Measurements from ENCODE around the gene GNS. TPM values are rescaled to one million over a fixed set of nuclear protein-coding genes. Genes with fewer than 3 reads are reported as not detected.
A peak's percentile ranks its signal among the peaks of the same experiment; 100 is the strongest.

The GNS gene
- total RNA-seq, 4 donors from 2014 or later: 18.9 to 55.5 (median 35.5) TPM

DNA sequence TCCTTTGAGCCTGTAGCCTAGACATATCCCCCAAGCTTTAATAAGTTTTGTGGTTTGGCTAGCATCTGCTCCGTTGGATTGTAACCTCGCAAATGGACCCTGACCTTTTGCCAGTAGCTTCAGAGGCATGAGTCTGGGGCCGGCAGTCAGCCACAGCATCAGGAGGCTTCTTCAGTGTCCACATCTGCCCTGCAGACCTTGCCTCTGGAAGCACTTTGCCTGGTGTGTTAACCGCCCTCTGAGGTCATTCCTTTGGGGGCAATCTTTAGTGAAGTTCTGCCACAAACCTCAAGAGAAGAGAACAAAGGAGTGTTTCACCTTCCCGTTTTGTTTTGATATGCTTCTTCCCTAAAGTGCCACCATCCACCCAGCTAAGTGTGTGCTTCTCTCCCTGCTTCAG lies 71.4 kb downstream of the GNS start:
- peaks cover 0 to 26% (median 8%) of the 10 kb centered on the region in 3 donors for H3K4me1 ChIP-seq
- H3K36me3 ChIP-seq: peaks cover 0 to 40% (median 0%) of the 10 kb centered on the region in 3 donors
- H3K4me3 ChIP-seq: no peak overlapping the region
- H3K27ac ChIP-seq: peak overlapping the region in 3 of 4 donors; percentile 6 to 39 (median 13)
- TF ChIP-seq, protein P1, sequence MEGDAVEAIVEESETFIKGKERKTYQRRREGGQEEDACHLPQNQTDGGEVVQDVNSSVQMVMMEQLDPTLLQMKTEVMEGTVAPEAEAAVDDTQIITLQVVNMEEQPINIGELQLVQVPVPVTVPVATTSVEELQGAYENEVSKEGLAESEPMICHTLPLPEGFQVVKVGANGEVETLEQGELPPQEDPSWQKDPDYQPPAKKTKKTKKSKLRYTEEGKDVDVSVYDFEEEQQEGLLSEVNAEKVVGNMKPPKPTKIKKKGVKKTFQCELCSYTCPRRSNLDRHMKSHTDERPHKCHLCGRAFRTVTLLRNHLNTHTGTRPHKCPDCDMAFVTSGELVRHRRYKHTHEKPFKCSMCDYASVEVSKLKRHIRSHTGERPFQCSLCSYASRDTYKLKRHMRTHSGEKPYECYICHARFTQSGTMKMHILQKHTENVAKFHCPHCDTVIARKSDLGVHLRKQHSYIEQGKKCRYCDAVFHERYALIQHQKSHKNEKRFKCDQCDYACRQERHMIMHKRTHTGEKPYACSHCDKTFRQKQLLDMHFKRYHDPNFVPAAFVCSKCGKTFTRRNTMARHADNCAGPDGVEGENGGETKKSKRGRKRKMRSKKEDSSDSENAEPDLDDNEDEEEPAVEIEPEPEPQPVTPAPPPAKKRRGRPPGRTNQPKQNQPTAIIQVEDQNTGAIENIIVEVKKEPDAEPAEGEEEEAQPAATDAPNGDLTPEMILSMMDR (IDR thresholded peaks at IDR 0.05): no peak
- TF ChIP-seq POLR2A (IDR thresholded peaks at IDR 0.05): no peak
- no peak for DNase-seq
- H3K9me3 ChIP-seq: no peaks in the 10 kb centered on the region
- 51 to 63% methylated on average over 5 of the region's 5 CpGs for WGBS, 2 donors
- intact Hi-C loops (cut with DNase I): no loop called here
- H3K27me3 ChIP-seq: no peaks in the 10 kb centered on the region

DNA sequence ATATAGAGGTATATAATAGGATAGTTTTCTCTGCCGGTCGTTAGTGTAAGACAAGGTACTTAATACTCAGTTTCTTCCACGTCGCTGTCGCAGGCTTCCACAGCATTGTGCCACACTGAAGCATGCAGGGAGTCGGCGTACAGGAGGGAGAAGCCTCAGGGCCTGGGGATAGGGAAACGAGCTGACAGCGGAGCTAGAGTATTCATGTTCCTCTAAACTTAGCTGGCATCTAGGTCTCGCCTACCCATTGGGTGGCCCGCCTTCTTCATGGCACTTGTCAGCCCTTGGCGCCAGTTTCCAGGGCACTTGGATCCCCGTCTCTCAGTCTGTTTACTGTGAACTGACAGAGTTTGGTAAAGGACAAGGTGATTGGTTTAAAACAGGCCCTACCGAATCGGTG lies 73.6 kb downstream of the GNS start:
- TF ChIP-seq, protein P1 (IDR thresholded peaks at IDR 0.05): no peak
- no peak for TF ChIP-seq POLR2A (IDR thresholded peaks at IDR 0.05)
- peaks cover 0 to 40% (median 0%) of the 10 kb centered on the region in 3 donors for H3K36me3 ChIP-seq
- H3K27ac ChIP-seq: peak overlapping the region in 1 of 4 donors; percentile 11
- no peak for DNase-seq
- WGBS, 2 donors: 90 to 93% methylated on average over 14 to 15 of the region's 15 CpGs
- H3K27me3 ChIP-seq: no peaks in the 10 kb centered on the region
- no peaks in the 10 kb centered on the region for H3K9me3 ChIP-seq
- H3K4me1 ChIP-seq: peaks cover 0 to 48% (median 16%) of the 10 kb centered on the region in 3 donors
- intact Hi-C loops (cut with DNase I): no loop called here
- no peak overlapping the region for H3K4me3 ChIP-seq

DNA sequence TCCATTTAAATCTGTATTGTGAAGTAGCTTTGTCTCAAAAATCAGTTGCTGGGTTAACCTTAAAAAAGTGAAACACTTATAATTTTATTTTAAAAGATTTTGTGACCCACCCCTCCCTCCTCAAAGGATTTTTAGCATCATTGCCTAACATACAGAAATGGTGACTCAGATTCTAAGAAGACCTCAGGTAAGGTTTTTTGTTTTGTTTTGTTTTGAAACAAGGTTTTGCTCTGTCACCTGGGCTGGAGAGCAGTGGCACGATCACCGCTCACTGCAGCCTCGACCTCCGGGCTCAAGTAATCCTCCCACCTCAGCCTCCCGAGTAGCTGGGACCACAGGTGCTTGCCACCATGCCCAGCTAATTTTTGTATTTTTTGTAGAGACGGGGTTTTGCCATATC lies 74.2 kb downstream of the GNS start:
- DNase-seq: no peak
- no peaks in the 10 kb centered on the region for H3K27me3 ChIP-seq
- H3K27ac ChIP-seq: no peak overlapping the region
- H3K4me1 ChIP-seq: peaks cover 5 to 54% (median 20%) of the 10 kb centered on the region in 3 donors
- H3K4me3 ChIP-seq: no peak overlapping the region
- H3K36me3 ChIP-seq: peaks cover 0 to 40% (median 0%) of the 10 kb centered on the region in 3 donors
- intact Hi-C loops (cut with DNase I): no loop called here
- WGBS, 2 donors: 96 to 98% methylated on average over 6 of the region's 6 CpGs
- TF ChIP-seq POLR2A (IDR thresholded peaks at IDR 0.05): no peak
- TF ChIP-seq, protein P1 (IDR thresholded peaks at IDR 0.05): no peak
- H3K9me3 ChIP-seq: no peaks in the 10 kb centered on the region

DNA sequence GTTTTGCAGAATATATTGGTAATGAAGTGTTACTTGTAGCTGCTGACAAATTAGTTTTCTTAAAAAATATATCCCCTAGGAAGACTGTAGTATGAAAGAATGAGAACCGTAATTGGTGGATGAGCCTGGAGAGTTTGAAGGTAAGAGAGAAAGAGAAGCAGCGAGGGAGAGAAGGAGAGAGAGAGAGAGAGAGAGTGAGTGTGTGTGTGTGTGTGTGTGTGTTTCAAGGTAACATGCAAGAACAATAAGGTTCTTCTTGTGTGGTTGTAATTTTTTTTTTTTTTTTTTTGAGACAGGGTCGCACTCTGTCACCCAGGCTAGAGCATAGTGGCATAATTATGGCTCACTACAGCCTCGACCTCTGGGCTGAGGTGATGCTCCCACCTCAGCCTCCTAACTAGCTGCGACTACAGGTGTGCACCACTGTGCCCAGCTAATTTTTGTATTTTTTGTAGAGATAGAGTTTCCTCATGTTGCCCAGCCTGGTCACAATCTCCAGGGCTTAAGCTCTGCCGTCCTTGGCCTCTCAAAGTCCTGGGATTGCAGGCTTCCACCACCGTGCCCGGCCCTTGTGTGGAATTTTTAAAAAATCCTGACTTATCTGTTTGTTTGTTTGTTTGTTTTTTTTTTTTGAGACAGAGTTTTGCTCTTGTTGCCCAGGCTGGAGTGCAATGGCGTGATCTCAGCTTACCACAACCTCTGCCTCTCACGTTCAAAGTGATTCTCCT lies 75.2 kb downstream of the GNS start:
- intact Hi-C loops (cut with DNase I): no loop called here
- 80 to 87% methylated on average over 10 of the region's 10 CpGs for WGBS, 2 donors
- Histone ChIP-seq H3K36me3 (peaks cover 0 to 40% (median 0%) of the 10 kb centered on the region in 3 donors), H3K27me3 (no peaks in the 10 kb centered on the region), H3K4me3 (no peak overlapping the region), H3K4me1 (peaks cover 5 to 64% (median 27%) of the 10 kb centered on the region in 3 donors), H3K27ac (peak overlapping the region in 1 of 4 donors; percentile 10), H3K9me3 (no peaks in the 10 kb centered on the region)
- DNase-seq: no peak
- no peak for TF ChIP-seq POLR2A (IDR thresholded peaks at IDR 0.05)
- TF ChIP-seq, protein P1 (IDR thresholded peaks at IDR 0.05): no peak

DNA sequence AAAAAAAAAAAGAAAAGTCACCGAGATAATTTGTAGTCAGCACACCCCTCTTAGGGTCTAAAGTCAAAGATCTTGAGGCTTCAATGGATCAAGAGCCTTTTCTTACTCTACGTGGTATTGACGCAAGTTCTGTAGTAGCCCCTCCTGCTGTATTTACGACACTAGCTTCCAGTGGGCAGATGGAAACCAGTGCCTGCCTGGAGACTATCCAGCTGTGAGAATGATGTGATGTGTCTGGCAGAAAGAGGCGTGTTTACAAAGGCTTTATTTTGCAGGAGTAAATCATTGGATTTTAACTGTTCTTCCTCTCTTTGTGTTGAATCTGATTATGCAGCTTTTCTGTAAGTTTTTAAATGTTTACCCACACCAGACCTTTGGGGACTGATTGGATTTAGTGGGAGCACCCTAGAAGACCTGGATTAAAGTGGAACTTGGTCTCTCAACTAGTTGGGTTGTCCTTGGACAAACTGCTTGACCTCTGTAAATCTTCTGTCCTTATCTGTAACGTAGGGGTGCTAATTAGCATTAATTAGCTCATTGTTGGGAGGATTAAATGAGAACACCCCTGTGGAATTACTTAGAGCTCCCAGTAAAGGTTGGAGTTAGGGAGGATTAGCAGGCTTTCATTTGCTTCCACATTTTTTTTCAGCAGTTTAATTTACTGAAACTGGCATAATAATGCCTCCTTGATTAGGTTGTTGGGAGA lies 76.5 kb downstream of the GNS start:
- no peak for DNase-seq
- Histone ChIP-seq H3K9me3 (no peaks in the 10 kb centered on the region), H3K4me3 (no peak overlapping the region), H3K4me1 (peaks cover 5 to 66% (median 35%) of the 10 kb centered on the region in 3 donors), H3K27ac (peak overlapping the region in 3 of 4 donors; percentile 44 to 88 (median 49)), H3K36me3 (peaks cover 0 to 28% (median 0%) of the 10 kb centered on the region in 3 donors), H3K27me3 (no peaks in the 10 kb centered on the region)
- WGBS, 2 donors: 57 to 61% methylated on average over 5 to 6 of the region's 6 CpGs
- intact Hi-C loops (cut with DNase I): no loop called here
- TF ChIP-seq POLR2A (IDR thresholded peaks at IDR 0.05): no peak
- TF ChIP-seq, protein P1 (IDR thresholded peaks at IDR 0.05): no peak

All from esophagus squamous epithelium (tissue), 5 donors.